ENCODE measurements around the gene ZCCHC7. TPM values are rescaled to one million over a fixed set of nuclear protein-coding genes. Genes with fewer than 3 reads are reported as not detected.
"Not testable (repeated sequence)": the region's sequence is repeated elsewhere in the genome, so short reads cannot be mapped to it uniquely, and the experiment has no call there.

ZCCHC7 gene
- 27.2 TPM for total RNA-seq

DNA sequence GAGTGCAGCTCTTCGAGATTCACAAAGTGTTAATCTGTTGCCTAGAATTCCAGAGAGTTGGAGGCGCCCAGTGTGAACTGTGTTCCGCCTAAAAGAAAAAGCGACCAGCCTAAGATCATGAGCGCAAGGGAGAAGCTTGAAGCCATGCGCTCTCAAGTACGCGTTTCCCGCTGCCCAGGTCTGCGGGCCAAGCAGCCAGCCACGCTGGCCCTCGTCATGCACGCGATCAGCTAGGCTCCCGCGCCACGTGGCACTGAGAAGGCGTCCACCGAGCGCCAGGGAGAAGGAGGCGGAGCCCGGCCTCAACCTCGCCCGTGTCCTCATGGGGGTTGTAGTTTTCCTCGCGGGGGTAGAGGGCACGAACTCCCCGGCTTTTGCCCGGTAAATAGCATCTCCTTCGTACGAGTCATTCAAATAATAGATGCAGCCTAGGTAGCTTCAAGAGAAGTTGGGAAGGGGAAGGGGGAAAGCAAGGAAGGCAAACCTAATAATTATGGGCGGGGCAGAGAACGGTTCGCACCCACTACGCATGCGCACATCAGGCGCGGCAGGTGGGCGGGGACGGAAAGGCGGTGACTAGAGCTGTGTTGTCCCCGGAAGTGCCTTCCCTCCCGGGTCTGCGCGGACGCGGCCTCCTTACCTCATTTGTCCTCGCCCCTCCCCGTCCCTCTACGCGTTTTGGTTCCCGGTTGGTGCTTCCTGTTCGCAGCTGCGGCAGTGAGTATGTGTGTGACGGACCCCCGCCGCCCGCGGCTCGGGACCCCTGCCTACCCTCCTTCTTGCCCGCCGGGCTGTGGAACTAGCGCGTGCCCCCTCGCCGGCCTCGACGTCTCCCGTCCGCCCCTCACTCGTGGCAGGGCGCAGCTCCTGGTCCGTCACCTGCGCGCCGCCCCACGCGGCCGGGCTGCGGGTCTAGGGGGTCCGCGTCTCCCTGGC is at the start of gene ZCCHC7:
Gene ZCCHC7, plus strand, starts transcription at position 668 of the 936 bp plus-strand sequence.
- peak; percentile 96 for DNase-seq

DNA sequence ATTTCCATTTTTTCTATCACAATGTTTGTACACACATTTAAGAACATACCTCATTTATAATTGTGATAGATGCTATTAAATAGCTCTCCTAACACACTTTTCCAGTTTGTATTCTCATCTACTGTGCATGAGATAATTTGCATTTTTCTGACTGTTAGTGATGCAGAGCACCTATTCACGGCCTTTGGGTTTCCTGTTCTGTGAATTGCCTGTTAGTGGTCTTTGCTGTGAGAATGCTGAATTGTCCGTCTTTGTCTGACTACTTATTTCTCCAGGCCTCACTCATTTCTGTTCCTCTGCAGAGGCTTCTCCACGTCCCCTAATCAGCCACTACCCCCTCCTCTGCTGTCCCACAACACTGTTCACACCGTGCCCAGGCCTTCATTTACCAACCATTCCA is 45.6 kb upstream of the ZCCHC7 start:
- DNase-seq, result not testable (repeated sequence)

DNA sequence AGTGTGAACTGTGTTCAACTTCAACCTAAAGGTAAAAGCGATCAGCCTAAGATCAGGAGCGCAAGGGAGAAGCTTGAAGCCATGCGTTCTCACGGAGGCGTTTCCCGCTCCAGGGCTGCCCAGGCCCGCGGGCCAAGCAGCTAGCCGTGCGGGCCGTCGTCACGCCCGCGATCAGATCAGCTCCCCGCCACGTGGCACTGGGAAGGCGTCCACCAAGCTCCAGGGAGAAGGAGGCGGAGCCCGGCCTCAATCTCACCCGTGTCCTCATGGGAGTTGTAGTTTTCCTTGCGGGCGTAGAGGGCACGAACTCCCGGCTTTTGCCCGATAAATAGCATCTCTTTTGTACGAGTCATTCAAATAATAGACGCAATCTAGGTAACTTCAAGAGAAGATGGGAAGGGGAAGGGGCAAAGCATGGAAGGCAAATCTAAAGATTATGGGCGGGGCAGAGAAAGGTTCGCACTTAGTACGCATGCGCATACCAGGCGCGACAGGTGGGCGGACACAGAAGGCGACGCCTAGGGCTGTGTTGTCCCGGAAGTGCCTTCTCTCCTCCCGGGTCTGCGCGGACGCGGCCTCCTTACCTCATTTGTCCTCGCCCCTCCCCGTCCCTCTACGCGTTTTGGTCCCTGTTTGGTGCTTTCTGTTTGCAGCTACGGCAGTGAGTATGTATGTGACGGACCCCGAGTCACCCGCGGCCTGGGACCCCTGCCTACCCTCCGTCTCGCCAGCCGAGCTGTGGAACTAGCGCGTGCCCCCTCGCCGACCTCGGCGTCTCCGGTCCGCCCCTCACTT is 40.8 kb upstream of the ZCCHC7 start:
- DNase-seq, result peak; percentile 93

DNA sequence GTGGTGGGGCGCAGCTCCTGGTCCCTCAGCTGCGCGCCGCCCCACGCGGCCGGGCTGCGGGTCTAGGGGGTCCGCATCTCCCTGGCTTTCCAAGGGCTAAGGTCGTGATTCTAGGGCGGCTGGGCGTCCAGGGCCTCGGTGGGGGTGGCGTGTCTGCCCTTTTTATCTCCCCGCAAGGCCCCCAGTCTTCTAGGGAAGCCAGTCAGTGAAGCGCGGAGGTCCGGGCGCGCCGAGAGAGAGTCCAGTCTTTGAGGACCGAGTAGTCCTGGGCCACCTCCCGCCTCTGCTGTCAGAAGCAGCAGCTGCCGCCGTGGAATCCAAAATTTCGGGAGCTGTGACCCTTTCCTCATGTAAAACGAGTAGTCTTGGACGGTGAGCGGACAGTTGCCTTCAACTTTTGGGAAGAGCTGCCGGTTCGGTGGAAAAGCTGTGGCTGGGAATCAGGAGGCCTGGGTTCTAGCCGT is 40.2 kb upstream of the ZCCHC7 start:
- not testable (repeated sequence) for DNase-seq

DNA sequence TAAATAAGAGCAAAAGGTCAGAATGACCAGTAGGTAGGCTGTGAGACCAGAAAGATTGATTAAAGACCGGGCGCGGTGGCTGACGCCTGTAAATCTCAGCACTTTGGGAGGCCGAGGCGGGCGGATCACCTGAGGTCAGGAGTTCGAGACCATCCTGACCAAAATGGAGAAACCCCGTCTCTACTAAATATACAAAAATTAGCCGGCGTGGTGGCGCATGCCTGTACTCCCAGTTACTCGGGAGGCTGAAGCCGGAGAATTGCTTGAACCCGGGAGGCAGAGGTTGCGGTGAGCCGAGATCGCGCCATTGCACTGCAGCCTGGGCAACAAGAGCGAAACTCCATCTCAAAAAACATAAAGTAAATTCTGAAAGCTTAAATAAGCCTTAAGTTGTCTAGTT is 38.9 kb upstream of the ZCCHC7 start:
- DNase-seq, result not testable (repeated sequence)

DNA sequence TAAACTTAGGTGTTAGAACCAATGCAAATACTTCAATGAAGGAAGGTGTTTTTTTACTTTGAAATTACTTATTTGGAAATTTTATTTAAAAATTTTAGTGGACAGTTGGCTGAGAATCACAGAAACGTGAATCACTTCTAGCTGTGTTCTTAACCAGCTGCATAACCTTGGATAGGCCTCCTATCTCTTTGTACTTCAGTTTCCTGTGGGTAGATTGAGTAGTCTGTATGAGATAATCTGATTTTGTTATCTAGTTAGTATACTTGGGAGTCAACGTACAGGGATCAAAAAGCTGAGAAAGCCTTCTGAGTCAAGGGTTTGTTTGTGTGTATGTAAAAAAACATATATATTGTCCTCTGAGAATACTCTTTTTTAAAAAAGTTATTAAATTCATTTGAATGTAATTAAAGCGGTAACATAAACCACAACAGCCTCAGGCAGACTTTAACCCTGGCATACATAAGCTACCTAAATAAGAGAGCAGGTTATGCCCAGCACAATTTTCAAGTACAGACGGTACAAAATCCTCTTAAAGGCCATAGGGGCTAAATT is 38.1 kb upstream of the ZCCHC7 start:
- no peak for DNase-seq

DNA sequence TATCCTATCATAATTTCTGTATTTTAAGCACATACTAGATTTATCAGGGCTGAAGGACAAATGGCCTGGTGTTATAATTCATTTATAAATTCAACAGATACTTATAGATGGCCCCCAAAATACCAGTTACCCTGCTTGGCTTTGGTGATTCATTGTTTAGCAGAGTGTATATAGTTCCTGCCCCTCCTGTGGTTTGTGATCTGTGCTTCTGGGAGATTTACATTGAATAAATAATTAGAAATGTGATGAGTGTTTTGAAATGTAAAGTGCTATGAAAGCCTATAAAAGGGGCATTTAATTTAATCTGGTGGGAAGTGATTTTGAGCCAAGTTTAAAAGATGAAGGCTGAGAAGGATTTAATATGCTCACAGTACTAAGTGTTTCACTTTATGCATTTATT is 36.7 kb upstream of the ZCCHC7 start:
- no peak for DNase-seq

DNA sequence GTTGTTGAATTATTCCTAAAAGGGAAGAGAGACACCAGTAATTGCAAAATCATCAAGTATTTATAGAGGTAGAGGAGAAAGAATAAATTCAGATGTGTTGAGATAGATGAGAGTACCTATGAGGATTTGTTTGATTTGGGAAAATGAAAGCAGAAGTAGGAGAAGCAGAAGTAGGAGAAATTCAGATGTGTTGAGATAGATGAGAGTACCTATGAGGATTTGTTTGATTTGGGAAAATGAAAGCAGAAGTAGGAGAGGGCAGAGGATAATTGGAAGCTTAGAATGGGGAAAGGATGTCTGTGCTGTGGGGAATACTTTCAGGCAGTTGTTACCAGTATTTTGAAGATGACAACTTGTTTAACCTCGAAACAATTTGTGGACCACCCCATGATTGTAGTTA is 35.1 kb upstream of the ZCCHC7 start:
- DNase-seq, result no peak

DNA sequence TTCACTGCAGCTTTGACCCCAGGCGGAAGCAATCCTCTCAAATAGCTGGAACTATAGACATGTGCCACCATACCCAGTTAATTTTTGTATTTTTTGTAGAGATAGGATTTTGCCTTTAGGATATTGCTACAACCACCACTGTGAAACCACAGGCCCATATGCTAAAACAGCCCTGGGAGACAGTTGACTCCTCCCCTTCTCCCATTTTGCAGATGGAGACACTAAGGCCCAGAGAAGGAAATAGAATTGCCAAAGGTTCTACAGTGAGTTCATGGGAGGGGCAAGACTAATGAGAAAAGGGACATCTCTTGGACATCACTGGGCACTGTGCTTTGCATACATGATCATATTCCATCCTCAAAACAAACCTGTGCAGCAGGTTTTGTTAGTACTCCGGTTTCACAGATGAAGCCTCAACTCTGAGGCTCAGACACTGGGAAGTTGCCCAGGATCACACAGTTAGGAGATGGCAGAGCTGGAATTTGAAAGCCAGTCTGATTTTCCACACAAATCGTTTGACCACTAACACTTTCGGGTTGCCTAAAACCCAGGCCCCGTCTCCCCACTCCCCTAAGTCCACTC is 27.6 kb upstream of the ZCCHC7 start:
- not testable (repeated sequence) for DNase-seq

DNA sequence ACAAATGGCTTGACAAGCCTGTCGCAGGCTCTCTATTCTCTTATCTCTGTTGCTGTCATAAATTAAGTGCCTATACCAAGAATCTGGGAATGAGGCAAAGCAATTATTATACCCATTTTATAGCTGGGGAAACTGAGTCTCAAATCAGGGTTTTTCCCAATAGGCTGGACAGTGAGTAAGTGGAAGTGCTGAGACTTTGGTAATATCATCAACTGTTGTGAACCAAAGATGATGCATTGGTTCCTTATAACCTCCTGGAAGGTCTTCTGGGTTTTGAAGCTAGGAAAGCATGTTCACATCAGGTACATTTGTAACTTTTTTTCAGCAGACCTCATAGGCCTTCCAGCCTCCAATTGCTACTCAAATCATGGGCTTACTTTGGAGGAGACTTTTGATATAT is 25.6 kb upstream of the ZCCHC7 start:
- no peak for DNase-seq

DNA sequence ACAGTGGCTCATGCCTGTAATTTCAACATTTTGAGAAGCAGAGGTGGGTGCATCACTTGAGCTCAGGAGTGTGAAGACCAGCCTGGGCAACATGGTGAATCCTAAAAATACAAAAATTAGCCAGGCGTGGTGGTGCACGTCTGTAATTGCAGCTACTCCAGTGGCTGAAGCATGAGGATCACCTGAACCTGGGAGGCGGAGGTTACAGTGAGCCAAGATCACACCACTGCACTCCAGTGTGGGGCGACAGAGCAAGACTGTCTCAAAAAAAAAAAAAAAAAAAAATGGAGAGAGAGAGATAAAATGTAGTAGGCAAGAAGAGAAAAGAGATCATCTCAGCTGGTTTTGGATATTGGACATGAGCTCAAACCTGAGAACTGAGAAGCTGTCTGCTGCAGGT is 23.7 kb upstream of the ZCCHC7 start:
- DNase-seq, result no peak

DNA sequence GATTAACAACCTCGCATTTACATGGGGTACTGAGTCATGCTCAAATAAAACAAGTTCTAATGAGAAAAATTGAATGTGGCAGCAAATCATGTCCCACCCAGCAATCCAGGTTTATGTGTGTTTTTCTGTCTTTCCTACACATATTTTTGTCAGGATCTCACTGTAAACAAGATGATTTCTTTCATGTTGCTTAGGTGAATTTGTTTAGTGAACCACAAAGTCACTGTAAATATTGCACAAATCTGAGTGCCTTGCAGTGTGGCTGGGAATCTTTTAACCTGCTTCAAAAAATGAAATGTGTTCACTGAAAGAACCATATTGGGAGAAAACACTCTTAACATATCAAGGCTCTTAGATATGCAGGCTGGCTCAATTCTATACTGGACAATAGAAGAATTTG is 23.1 kb upstream of the ZCCHC7 start:
- no peak for DNase-seq

DNA sequence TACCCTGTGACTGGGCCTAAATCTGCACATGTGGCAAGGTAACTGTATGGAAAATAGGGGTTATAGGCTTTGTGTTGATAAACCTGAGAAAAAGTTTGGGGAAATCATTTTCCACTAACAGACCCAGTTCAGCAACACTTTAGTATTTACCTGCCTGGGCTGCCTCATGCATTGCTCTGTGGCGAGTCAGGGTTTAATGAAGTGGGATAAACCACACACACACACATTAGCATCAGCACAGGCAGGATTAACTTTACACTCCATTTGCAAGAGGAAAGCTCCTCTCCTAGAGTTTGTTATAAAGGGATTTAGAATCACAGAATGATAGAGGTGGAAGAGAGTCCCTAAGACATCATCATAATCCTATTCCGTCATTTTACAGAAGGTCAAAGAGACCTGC is 20.0 kb upstream of the ZCCHC7 start:
- no peak for DNase-seq

DNA sequence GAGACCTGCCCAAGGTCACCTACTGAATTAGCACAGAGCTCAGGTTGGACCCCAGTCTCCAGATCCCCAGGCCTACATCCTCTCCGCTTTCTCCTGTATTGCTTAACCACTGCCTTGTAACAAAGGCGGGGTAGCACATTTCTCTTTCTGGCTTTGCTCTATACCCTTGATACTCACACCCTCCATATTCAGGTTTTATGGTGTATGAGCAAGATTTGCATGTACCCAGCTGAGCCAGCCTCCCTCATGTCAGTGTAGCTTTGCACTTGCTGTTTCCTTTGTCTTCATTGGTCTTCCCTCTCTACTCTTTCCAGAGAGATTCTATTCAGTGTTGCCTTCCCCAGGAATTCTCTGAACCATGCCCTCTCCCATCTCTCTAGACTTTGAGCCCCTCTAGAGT is 19.6 kb upstream of the ZCCHC7 start:
- DNase-seq, result no peak

DNA sequence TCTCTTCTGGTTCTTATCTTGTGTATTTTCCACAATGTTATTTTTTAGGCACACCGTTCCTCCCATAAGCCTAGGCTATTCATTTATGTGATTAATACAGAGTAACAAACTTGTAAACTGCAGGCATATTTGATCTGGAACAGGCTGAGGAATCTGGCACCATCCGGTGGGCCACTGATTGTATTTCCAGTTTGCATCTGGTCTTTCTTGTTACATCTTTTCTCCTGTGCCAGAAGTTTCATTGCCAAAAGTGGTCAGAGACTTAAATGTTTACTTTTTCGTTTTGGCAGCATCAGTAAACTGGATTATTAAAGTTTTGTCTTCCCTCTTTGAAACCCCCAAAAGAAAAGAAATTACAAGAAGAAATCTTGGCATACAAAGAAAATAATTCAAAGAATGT is 17.9 kb upstream of the ZCCHC7 start:
- DNase-seq, result no peak

DNA sequence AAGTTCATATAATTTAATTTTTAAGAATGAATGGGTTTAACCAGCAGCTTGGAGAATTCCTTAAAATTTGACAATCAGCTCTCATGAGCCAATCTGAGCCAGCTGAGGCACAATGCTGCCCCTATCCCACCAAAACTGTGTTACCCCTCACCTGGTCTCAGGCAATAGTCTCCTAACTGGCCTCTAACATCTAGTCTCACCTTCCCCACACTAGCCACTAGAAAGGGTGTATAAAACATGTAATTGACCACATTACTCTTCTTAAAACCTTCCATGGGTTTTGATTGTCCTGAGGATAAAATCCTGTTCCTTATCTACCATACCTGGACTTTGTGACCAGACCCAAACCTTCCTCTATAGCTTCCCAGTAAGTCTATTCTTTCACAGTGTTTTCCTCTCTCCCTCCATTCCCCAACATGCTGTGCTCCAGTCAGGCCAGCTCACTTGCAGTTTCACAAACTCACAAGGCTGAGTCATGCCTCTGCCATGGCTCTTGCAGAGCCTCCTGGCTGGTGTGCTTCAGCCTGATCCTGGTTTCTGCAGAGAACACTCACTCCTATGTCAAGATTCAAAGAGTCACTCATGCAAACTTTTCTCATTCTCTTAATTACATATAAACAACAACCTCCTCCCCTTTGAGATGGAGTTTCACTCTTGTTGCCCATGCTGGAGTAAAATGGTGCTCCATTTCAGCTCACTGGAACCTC is 16.0 kb upstream of the ZCCHC7 start:
- DNase-seq, result no peak

DNA sequence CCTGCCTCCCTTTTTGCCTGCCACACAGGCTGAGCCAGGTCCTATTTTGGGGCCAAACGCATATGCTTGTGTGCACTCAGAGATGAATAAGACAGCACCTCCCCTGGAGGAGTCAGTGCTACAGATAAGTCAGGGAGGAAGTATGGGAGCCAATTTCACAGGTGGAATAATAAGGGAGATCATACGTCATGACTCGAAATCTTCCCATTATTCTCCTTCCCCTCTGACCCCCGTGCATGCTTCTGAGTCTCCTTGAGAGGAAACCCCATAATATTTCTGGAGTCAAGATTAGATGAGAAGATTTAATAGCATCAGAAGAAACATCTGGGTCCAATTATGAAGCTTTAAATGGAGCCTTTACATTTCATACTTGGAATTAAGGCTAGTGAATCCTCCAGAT is 15.1 kb upstream of the ZCCHC7 start:
- no peak for DNase-seq

DNA sequence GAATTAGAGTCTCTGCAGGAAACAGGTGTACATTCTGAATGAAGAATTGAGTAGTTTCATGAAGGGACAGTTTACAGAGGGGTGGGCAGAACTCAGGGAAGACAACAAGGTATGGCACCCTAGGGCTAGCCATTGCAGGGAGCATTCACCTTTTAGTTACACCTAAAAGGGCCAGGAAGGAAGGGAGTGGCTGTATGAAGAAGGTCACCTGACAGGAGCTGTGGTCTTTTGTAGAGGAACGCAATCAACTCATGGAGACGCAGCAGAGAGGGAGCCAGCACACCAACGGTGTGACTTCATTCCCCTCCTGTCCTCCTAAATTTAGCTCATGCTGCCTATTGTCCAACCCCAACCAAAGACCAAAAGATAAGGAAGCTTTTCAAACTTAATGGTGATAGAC is 12.7 kb upstream of the ZCCHC7 start:
- DNase-seq, result no peak

DNA sequence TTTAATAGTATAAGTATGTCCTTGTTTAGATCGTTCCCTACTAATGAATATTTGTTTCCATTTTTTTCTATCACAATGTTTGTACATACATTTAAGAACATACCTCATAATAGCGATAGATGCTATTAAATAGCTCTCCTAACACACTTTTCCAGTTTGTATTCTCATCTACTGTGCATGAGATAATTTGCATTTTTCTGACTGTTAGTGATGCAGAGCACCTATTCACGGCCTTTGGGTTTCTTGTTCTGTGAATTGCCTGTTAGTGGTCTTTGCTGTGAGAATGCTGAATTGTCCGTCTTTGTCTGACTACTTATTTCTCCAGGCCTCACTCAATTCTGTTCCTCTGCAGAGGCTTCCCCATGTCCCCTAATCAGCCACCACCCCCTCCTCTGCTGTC is 5.9 kb upstream of the ZCCHC7 start:
- DNase-seq, result not testable (repeated sequence)

DNA sequence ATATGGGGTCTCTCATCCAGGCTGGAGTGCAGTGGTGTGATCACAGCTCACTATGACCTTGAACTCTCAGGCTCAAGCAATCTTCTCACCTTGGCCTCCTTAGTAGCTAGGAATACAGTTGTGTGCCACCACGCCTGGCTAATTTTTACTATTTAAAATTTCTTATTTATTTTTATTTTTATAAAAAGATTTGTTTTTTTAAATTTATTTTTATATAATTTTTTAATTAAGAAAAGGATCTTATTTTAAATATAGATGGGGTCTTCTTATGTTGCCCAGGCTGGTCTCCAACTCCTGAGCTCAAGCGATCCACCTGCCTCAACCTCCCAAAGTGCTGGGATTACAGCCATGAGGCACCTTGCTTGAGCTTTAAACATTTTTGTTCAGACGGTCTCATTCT is 2.4 kb upstream of the ZCCHC7 start:
- DNase-seq, result no peak

DNA sequence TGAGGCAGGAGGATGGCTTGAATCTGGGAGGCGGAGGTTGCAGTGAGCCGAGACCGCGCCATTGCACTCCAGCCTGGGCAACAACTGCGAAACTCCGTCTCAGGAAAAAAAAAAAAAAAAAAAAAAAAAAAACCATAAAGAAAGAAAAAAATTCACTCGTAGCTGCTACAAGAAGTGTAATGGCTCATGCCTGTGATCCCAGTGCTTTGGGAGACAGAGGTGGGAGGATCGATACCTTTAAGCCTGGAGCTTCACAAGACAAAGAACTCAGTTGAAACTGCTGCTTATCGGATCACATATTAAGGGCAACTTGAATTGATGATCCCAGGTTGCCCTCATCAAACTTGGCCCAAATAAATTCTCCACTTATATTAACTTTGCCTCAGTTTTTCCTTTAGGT is 1.0 kb upstream of the ZCCHC7 start:
- DNase-seq, result no peak

DNA sequence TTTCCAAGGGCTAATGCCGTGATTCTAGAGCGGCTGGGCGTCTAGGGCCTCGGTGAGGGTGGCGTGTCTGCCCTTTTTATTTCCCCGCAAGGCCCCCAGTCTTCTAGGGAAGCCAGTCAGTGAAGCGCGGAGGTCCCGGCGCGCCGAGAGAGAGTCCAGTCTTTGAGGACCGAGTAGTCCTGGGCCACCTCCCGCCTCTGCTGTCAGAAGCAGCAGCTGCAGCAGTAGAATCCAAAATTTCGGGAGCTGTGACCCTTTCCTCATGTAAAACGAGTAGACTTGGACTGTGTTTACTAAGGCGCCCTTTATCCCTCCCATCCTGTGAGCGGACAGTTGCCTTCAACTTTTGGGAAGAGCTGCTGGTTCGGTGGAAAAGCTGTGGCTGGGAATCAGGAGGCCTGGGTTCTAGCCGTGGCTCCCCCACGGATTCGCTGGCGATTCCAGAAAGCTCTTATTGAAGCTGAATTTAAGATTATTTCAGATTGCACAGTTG is 515 bp downstream of the ZCCHC7 start:
- DNase-seq, result not testable (repeated sequence)
